GM12891 (cell line): ENCODE data around the gene ZFYVE9.

Source experiments
- DNase-seq: peaks from one replicate; pipeline ENCODE4 v3.0.0; 2011; ENCODE audit warnings: low spot score; ENCODE audit not compliant: insufficient read length
- FAIRE-seq: peaks from 2 replicates; lab custom pipeline; 2011; peaks lifted over from hg19 to GRCh38; lab: Jason Lieb, UNC
- PAX5 ChIP-seq: IDR thresholded peaks from 2 replicates; pipeline ENCODE4 v1.6.1; 2011; ENCODE audit warnings: low read length, moderate library complexity, mild to moderate bottlenecking; ENCODE audit not compliant: insufficient read depth, severe bottlenecking
- POLR2A ChIP-seq: IDR thresholded peaks from 2 replicates; pipeline ENCODE4 v1.6.1; 2011; ENCODE audit warnings: low read depth, low read length, control low read depth
- POLR2AphosphoS5 ChIP-seq: IDR thresholded peaks from 2 replicates; pipeline ENCODE4 v1.6.1; 2011; ENCODE audit warnings: low read depth, low read length, control low read depth
- POU2F2 ChIP-seq: IDR thresholded peaks from 2 replicates; pipeline ENCODE4 v1.6.1; 2011; ENCODE audit warnings: low read depth, mild to moderate bottlenecking, control low read depth, low read length, moderate library complexity
- SPI1 ChIP-seq: IDR thresholded peaks from 2 replicates; pipeline ENCODE4 v1.6.1; 2011; ENCODE audit warnings: low read depth, low read length, control low read depth
- TAF1 ChIP-seq: IDR thresholded peaks from 2 replicates; pipeline ENCODE4 v1.6.1; 2011; ENCODE audit warnings: low read depth, low read length, control low read depth

Gene ZFYVE9

GRCh38 chr1:52323731-52324130 is 181.8 kb downstream of the ZFYVE9 start:
- FAIRE-seq (no peak), DNase-seq (no peak)
- no peak for TF ChIP-seq POLR2A
- TF ChIP-seq PAX5: no peak
- TF ChIP-seq POLR2AphosphoS5: no peak
- TF ChIP-seq POU2F2: no peak
- no peak for TF ChIP-seq TAF1
- no peak for TF ChIP-seq SPI1

GRCh38 chr1:52325786-52326185 is 183.9 kb downstream of the ZFYVE9 start:
- FAIRE-seq: no peak
- TF ChIP-seq POLR2AphosphoS5: no peak
- TF ChIP-seq SPI1: no peak
- TF ChIP-seq PAX5: no peak
- TF ChIP-seq TAF1: no peak
- TF ChIP-seq POU2F2: no peak
- TF ChIP-seq POLR2A: no peak

DNA sequence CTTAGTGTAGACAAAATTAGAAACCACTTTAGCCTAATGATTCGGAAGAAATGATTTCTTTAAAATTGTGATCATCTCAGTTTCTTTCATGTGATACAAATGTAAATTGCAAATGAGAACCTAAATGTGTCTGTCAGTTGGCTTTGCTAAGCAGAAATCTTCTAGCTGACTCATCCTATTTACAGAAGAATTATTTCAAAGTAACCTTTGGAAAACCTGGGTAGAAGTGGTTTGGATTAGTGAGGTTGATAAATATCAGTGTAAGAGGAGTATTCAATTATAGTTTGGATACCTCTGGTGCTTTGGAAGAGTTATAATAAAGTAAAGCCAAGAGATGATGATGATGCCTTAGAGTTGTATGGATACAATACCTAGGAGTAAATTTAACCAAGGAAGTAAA is 186.7 kb downstream of the ZFYVE9 start:
- TF ChIP-seq POLR2AphosphoS5: no peak
- TF ChIP-seq PAX5: no peak
- no peak for TF ChIP-seq TAF1
- TF ChIP-seq POLR2A: no peak
- no peak for TF ChIP-seq SPI1
- no peak for TF ChIP-seq POU2F2
- FAIRE-seq: no peak

More at GRCh38 chr1:52325786-52326185, 183.9 kb downstream of the ZFYVE9 start:
- no peak for DNase-seq

DNA sequence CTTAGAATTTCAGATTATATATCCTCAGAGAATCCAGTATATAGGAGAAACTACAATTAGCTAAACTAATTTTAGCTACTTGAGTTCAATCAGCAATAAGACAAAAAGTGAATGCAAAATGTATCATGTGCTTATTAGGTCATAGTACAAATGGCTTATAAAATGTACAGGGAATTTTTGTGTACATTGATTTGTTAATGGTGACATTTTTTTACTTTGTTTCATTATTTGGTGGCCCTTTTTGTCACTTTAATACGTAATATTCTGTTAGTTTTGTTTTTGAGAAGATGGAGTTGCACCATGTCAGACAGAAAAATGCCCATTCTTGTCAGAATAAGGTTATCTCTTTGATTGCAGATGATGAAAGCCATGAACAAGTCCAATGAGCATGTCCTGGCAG is 190.5 kb downstream of the ZFYVE9 start:
- FAIRE-seq: no peak
- no peak for DNase-seq
- TF ChIP-seq POU2F2 (no peak), TAF1 (no peak), POLR2A (no peak), SPI1 (no peak), PAX5 (no peak), POLR2AphosphoS5 (no peak)

More for the DNA sequence above, 186.7 kb downstream of the ZFYVE9 start:
- DNase-seq: no peak

GRCh38 chr1:52334906-52335528 is 193.1 kb downstream of the ZFYVE9 start:
- DNase-seq: no peak
- TF ChIP-seq POU2F2 (no peak), POLR2A (no peak), TAF1 (no peak), PAX5 (no peak), POLR2AphosphoS5 (no peak), SPI1 (no peak)
- peak; percentile 5 for FAIRE-seq

DNA sequence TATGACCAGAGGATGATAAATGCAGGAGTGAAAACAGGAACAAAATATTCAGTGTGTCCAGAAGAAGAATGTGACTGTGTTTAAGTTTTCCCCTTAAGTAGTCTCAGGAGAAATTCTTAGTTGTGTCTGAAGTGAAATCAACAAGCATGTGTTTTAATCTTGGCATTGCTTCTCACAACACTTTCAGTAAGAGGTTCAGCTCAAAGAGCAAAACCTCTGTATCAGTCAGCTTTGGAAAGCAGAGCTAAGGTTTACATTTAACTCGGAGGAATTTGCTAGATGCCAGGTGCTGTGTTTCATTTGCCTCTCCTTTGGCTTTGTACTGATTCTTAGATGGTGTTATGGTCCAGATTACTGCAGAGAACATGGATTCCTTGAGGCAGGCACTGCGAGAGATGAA is 195.6 kb downstream of the ZFYVE9 start:
- no peak for FAIRE-seq
- TF ChIP-seq POU2F2 (no peak), POLR2A (no peak), SPI1 (no peak), PAX5 (no peak), TAF1 (no peak), POLR2AphosphoS5 (no peak)
- no peak for DNase-seq

DNA sequence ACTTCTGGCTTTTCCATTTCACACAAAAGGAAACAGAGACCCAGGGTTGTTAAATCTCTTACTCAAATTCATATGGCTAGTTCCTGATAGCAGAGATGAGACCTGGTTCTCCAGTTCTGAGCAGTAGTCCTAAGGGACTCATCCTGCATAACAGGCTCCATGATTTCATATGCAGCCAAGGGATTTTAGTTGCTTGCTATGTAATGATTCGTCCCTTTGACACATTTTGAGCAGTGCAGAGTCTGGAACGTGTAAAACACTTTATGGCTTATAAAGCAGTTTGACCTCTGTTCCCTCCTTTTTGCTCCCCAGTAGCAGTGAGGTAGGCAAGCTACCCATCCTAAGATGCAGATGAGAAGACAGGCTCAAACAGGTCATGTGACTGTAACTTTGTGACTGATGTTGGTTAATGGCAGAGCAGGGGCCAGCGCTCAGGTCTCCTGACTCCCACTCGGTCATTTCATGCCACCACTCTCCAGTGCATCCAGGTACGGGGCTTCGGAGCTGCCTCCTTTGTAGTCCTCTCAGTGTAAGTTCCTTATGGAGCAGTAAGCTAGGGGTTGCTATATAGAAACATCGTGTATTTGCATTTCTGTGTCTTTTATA is 199.9 kb downstream of the ZFYVE9 start:
- TF ChIP-seq PAX5 (no peak), TAF1 (no peak), POLR2A (no peak), SPI1 (no peak), POU2F2 (no peak), POLR2AphosphoS5 (no peak)
- DNase-seq (no peak), FAIRE-seq (no peak)

DNA sequence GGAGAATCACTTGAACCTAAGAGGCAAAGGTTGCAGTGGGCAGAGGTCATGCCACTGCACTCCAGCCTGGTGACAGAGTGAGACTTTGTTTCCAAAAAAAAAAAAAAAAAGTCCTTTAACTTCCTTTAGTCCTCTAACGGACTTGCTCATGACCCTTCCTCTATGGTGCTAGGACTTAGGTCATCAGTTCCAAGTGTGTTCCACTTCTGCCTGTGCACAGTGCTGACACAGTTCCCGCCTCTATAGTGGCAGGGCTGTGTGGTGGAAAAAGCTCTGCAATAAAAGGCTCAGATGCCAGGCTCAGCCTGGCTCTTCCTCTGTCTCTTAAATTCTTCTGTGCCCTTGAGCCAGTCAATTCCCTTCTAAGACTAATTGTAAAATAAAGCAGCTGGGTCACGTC is 202.1 kb downstream of the ZFYVE9 start:
- no peak for DNase-seq
- no peak for FAIRE-seq
- TF ChIP-seq SPI1 (no peak), POLR2A (no peak), PAX5 (no peak), POLR2AphosphoS5 (no peak), TAF1 (no peak), POU2F2 (no peak)

DNA sequence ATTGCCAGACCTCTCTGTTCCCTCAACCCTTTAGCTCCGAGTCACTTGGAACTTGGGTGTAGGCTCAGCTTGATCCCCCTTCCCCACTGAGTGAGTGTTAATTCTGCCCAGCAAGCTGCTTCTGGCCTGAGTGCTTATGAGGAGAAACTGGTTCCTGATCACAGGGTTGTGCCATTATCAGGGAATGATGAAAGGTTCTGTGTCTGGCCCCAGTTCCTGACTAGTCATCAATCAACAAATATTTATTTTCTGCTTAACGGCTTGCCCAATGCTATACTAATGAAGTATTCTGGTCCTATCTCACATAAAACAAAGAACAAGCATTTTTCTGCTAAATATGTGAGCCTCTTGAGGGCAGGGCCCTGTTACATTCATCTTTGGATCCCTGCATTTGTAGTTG is 203.4 kb downstream of the ZFYVE9 start:
- FAIRE-seq: no peak
- TF ChIP-seq POU2F2: no peak
- DNase-seq: no peak

- no peak for DNase-seq
- no peak for TF ChIP-seq POU2F2
- no peak for TF ChIP-seq POLR2A
- no peak for TF ChIP-seq TAF1
- no peak for TF ChIP-seq SPI1
- no peak for FAIRE-seq
Measured at GRCh38 chr1:52346653-52347052, 204.8 kb downstream of the ZFYVE9 start.
